ENCODE data around the gene MTARC2. TPM values are rescaled to one million over a fixed set of nuclear protein-coding genes. Genes with fewer than 3 reads are reported as not detected.
A peak's percentile ranks its signal among the peaks of the same experiment; 100 is the strongest.

The MTARC2 gene
- total RNA-seq: not detected

GRCh38 chr1:220748089-220748934, at the start of gene MTARC2:
Gene MTARC2, plus strand, starts transcription at chr1:220748322. Its CDS starts 210 bp downstream, at chr1:220748532.
- ATAC-seq (replicated peaks in 1 of 2): peak; percentile 70 to 73
- Mint-ChIP-seq H3K9me3 (no peaks in the 10 kb centered on the region), H3K27me3 (ENCODE audit: low read depth) (peaks cover 57% of the 10 kb centered on the region), H3K27ac (no peak within 1 kb of the TSS), H3K4me3 (peak within 1 kb of the TSS; percentile 69 to 75), H3K36me3 (ENCODE audit: insufficient read depth in 2 of 2) (no peaks in the 10 kb centered on the region), H3K4me1 (ENCODE audit: low read depth) (no peaks in the 10 kb centered on the region)
- DNase-seq: peak; percentile 11 to 13

GRCh38 chr1:220698607-220699016, 49.5 kb upstream of the MTARC2 start:
- no peak for ATAC-seq (replicated peaks in 1 of 2)
- Mint-ChIP-seq H3K27ac (no peak overlapping the region), H3K9me3 (no peaks in the 10 kb centered on the region), H3K27me3 (ENCODE audit: low read depth) (peaks cover 14% of the 10 kb centered on the region), H3K4me1 (ENCODE audit: low read depth) (no peaks in the 10 kb centered on the region), H3K36me3 (ENCODE audit: insufficient read depth in 2 of 2) (no peaks in the 10 kb centered on the region), H3K4me3 (no peak overlapping the region)
- no peak for DNase-seq

- H3K9me3 Mint-ChIP-seq: peaks cover 0 to 1% of the 10 kb centered on the region in 2 donors
- DNase-seq: no peak
- peaks cover 16% of the 10 kb centered on the region for H3K27me3 Mint-ChIP-seq (ENCODE audit: low read depth)
- H3K36me3 Mint-ChIP-seq (ENCODE audit: insufficient read depth in 2 of 2): no peaks in the 10 kb centered on the region
- no peaks in the 10 kb centered on the region for H3K4me1 Mint-ChIP-seq (ENCODE audit: low read depth)
- H3K27ac Mint-ChIP-seq: no peak overlapping the region
- ATAC-seq (replicated peaks in 1 of 2): no peak
- no peak overlapping the region for H3K4me3 Mint-ChIP-seq
Observed at GRCh38 chr1:220699044-220699443, 49.1 kb upstream of the MTARC2 start.

- Mint-ChIP-seq H3K4me3 (no peak overlapping the region), H3K9me3 (peaks cover 0 to 1% of the 10 kb centered on the region in 2 donors), H3K36me3 (ENCODE audit: insufficient read depth in 2 of 2) (no peaks in the 10 kb centered on the region), H3K27me3 (ENCODE audit: low read depth) (peaks cover 16% of the 10 kb centered on the region), H3K4me1 (ENCODE audit: low read depth) (no peaks in the 10 kb centered on the region), H3K27ac (no peak overlapping the region)
- ATAC-seq (replicated peaks in 1 of 2): no peak
- no peak for DNase-seq
Observed at GRCh38 chr1:220700556-220701179, 47.5 kb upstream of the MTARC2 start.

- Mint-ChIP-seq H3K27me3 (ENCODE audit: low read depth) (peaks cover 22% of the 10 kb centered on the region), H3K9me3 (peaks cover 0 to 1% of the 10 kb centered on the region in 2 donors), H3K36me3 (ENCODE audit: insufficient read depth in 2 of 2) (no peaks in the 10 kb centered on the region), H3K4me3 (no peak overlapping the region), H3K4me1 (ENCODE audit: low read depth) (no peaks in the 10 kb centered on the region), H3K27ac (no peak overlapping the region)
- ATAC-seq (replicated peaks in 1 of 2) (peak; percentile 25 to 60), DNase-seq (no peak)
Observed at GRCh38 chr1:220701974-220702373, 46.1 kb upstream of the MTARC2 start.

GRCh38 chr1:220702733-220703270, 45.3 kb upstream of the MTARC2 start:
- DNase-seq (no peak), ATAC-seq (replicated peaks in 1 of 2) (no peak)
- Mint-ChIP-seq H3K27me3 (ENCODE audit: low read depth) (peaks cover 22% of the 10 kb centered on the region), H3K4me1 (ENCODE audit: low read depth) (no peaks in the 10 kb centered on the region), H3K4me3 (no peak overlapping the region), H3K27ac (no peak overlapping the region), H3K9me3 (peaks cover 0 to 1% of the 10 kb centered on the region in 2 donors), H3K36me3 (ENCODE audit: insufficient read depth in 2 of 2) (no peaks in the 10 kb centered on the region)

- DNase-seq (no peak), ATAC-seq (replicated peaks in 1 of 2) (no peak)
- Mint-ChIP-seq H3K4me3 (no peak overlapping the region), H3K27ac (no peak overlapping the region), H3K4me1 (ENCODE audit: low read depth) (no peaks in the 10 kb centered on the region), H3K9me3 (peaks cover 0 to 1% of the 10 kb centered on the region in 2 donors), H3K27me3 (ENCODE audit: low read depth) (peaks cover 22% of the 10 kb centered on the region), H3K36me3 (ENCODE audit: insufficient read depth in 2 of 2) (no peaks in the 10 kb centered on the region)
Observed at GRCh38 chr1:220703305-220703704, 44.8 kb upstream of the MTARC2 start.

GRCh38 chr1:220705782-220706181, 42.3 kb upstream of the MTARC2 start:
- H3K36me3 Mint-ChIP-seq (ENCODE audit: insufficient read depth in 2 of 2): no peaks in the 10 kb centered on the region
- peaks cover 0 to 1% of the 10 kb centered on the region in 2 donors for H3K9me3 Mint-ChIP-seq
- H3K27ac Mint-ChIP-seq: no peak overlapping the region
- ATAC-seq (replicated peaks in 1 of 2): no peak
- DNase-seq: no peak
- H3K4me3 Mint-ChIP-seq: no peak overlapping the region
- H3K27me3 Mint-ChIP-seq (ENCODE audit: low read depth): peaks cover 22% of the 10 kb centered on the region
- H3K4me1 Mint-ChIP-seq (ENCODE audit: low read depth): no peaks in the 10 kb centered on the region

GRCh38 chr1:220706480-220706879, 41.6 kb upstream of the MTARC2 start:
- peaks cover 0 to 1% of the 10 kb centered on the region in 2 donors for H3K9me3 Mint-ChIP-seq
- H3K4me1 Mint-ChIP-seq (ENCODE audit: low read depth): no peaks in the 10 kb centered on the region
- no peak overlapping the region for H3K27ac Mint-ChIP-seq

GRCh38 chr1:220707160-220707559, 41.0 kb upstream of the MTARC2 start:
- H3K36me3 Mint-ChIP-seq (ENCODE audit: insufficient read depth in 2 of 2): no peaks in the 10 kb centered on the region
- peaks cover 18% of the 10 kb centered on the region for H3K27me3 Mint-ChIP-seq (ENCODE audit: low read depth)
- no peaks in the 10 kb centered on the region for H3K4me1 Mint-ChIP-seq (ENCODE audit: low read depth)
- H3K4me3 Mint-ChIP-seq: no peak overlapping the region
- ATAC-seq (replicated peaks in 1 of 2): no peak
- DNase-seq: no peak
- H3K9me3 Mint-ChIP-seq: peaks cover 0 to 1% of the 10 kb centered on the region in 2 donors
- no peak overlapping the region for H3K27ac Mint-ChIP-seq

More at GRCh38 chr1:220706480-220706879, 41.6 kb upstream of the MTARC2 start:
- H3K36me3 Mint-ChIP-seq (ENCODE audit: insufficient read depth in 2 of 2): no peaks in the 10 kb centered on the region
- H3K27me3 Mint-ChIP-seq (ENCODE audit: low read depth): peaks cover 22% of the 10 kb centered on the region
- DNase-seq (no peak), ATAC-seq (replicated peaks in 1 of 2) (no peak)
- no peak overlapping the region for H3K4me3 Mint-ChIP-seq

GRCh38 chr1:220708244-220708643, 39.9 kb upstream of the MTARC2 start:
- Mint-ChIP-seq H3K36me3 (ENCODE audit: insufficient read depth in 2 of 2) (no peaks in the 10 kb centered on the region), H3K9me3 (peaks cover 0 to 1% of the 10 kb centered on the region in 2 donors), H3K27ac (no peak overlapping the region), H3K4me1 (ENCODE audit: low read depth) (no peaks in the 10 kb centered on the region), H3K27me3 (ENCODE audit: low read depth) (peaks cover 12% of the 10 kb centered on the region), H3K4me3 (no peak overlapping the region)
- no peak for ATAC-seq (replicated peaks in 1 of 2)
- no peak for DNase-seq

- no peak for DNase-seq
- H3K9me3 Mint-ChIP-seq: no peaks in the 10 kb centered on the region
- no peak overlapping the region for H3K27ac Mint-ChIP-seq
- no peaks in the 10 kb centered on the region for H3K36me3 Mint-ChIP-seq (ENCODE audit: insufficient read depth in 2 of 2)
- no peaks in the 10 kb centered on the region for H3K4me1 Mint-ChIP-seq (ENCODE audit: low read depth)
- peaks cover 6% of the 10 kb centered on the region for H3K27me3 Mint-ChIP-seq (ENCODE audit: low read depth)
- ATAC-seq (replicated peaks in 1 of 2): no peak
- H3K4me3 Mint-ChIP-seq: no peak overlapping the region
Observed at GRCh38 chr1:220708936-220709801, 39.0 kb upstream of the MTARC2 start.

Measured in activated T-cell treated with anti-CD3 and anti-CD28 coated beads, Interleukin-2, amount 50 U/mL, for 72 hours (primary cell).